SK-N-MC (cell line): ENCODE measurements around the gene ARHGAP26.

Source experiments
- EZH2 ChIP-seq: fragments of 200-600 bp; sonication (generic); IDR thresholded peaks from one replicate; pipeline ENCODE4 v1.6.1; 2017; ENCODE audit warnings: antibody characterized with exemption
- FOXP2 ChIP-seq: optimal IDR thresholded peaks from 2 replicates; pipeline ENCODE3; 2011; ENCODE audit warnings: mild to moderate bottlenecking, moderate library complexity; ENCODE audit not compliant: insufficient read depth; ENCODE audit errors: extremely low read length, control extremely low read depth
- POLR2AphosphoS5 ChIP-seq: IDR thresholded peaks from 2 replicates; pipeline ENCODE4 v1.6.1; 2012; ENCODE audit warnings: mild to moderate bottlenecking, low read depth, low read length, borderline replicate concordance

- TF ChIP-seq POLR2AphosphoS5 (no peak), EZH2 (no peak), FOXP2 (no peak)
Measured at GRCh38 chr5:142857405-142857804, 87.2 kb downstream of the ARHGAP26 start.
